Activated CD8-positive, alpha-beta T cell treated with anti-CD3 and anti-CD28 coated beads for 36 hours (primary cell): ENCODE results near the gene SORCS3. TPM values are rescaled to one million over a fixed set of nuclear protein-coding genes. Genes with fewer than 3 reads are reported as not detected.

Experiments
- ATAC-seq: fragments of 200-7000 bp; cut with Tn5 transposase; one replicate; pipeline ENCODE4 v1.10.0; 2021; ENCODE audit warnings: mild to moderate bottlenecking, moderate library complexity
- CTCF ChIA-PET: fragments of 350-600 bp; sonication (Branson Sonifier 250); formaldehyde crosslinking; loops from one replicate; lab custom pipeline; 2021; ENCODE audit warnings: antibody characterized with exemption; lab: Charles Lee
- POLR2A ChIA-PET: fragments of 350-600 bp; sonication (Branson Sonifier 250); formaldehyde crosslinking; loops from one replicate; lab custom pipeline; 2021; ENCODE audit warnings: antibody characterized with exemption; lab: Charles Lee
- DNase-seq: peaks from one replicate; pipeline ENCODE4 v3.0.0-alpha.2; 2020
- H3K27ac Mint-ChIP-seq: one replicate; pipeline ENCODE4 v1.8.0; 2021; ENCODE audit warnings: mild to moderate bottlenecking, mixed read lengths
- H3K27me3 Mint-ChIP-seq: one replicate; pipeline ENCODE4 v1.8.0; 2021; ENCODE audit warnings: mixed read lengths
- H3K36me3 Mint-ChIP-seq: one replicate; pipeline ENCODE4 v1.8.0; 2021; ENCODE audit warnings: low read depth, mixed read lengths
- H3K4me1 Mint-ChIP-seq: one replicate; pipeline ENCODE4 v1.8.0; 2021; ENCODE audit warnings: low read depth, mixed read lengths
- H3K4me3 Mint-ChIP-seq: one replicate; pipeline ENCODE4 v1.8.0; 2021; ENCODE audit warnings: mild to moderate bottlenecking, moderate library complexity, mixed read lengths
- H3K9me3 Mint-ChIP-seq: one replicate; pipeline ENCODE4 v1.8.0; 2021; ENCODE audit warnings: mixed read lengths
- intact Hi-C: fragments of 100-400 bp; cut with micrococcal nuclease; formaldehyde crosslinking; loops from one replicate; pipeline ENCODE4 v1.10.0; 2022
- total RNA-seq, 2 experiments: library from RNA; stranded (reverse); gene quantifications; one replicate each; pipeline ENCODE4 v1.2.3, GENCODE V29; 2021
- TF ChIP-seq, protein P1 (sequence below): fragments of 200-600 bp; IDR thresholded peaks from one replicate; pipeline ENCODE4 v1.8.0; 2022; ENCODE audit warnings: antibody characterized with exemption, mild to moderate bottlenecking

The SORCS3 gene
- total RNA-seq, 2 experiments from 2014 or later, result not detected

DNA sequence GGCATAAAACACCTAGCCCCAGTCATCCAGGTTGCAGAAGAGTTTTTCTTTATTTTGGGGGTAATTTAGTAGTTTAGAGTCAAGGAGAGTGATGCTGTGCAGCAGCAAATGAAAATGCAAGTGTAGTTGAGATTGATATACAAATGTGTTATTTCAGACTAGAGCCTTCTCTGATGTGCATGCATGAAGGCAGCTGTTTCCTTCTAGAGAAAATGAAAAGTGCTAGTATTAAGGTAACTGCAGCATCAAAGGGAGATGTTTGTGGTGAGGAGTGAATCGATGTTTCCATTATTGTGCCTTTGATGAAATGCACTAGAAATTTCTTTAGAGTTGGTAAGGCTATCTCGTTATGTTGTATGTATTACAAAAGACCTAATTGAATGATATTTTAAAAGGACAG is 339.3 kb downstream of the SORCS3 start:
- intact Hi-C loops, result no loop called here
- CTCF ChIA-PET, result no interaction called here
- ATAC-seq, result no peak

DNA sequence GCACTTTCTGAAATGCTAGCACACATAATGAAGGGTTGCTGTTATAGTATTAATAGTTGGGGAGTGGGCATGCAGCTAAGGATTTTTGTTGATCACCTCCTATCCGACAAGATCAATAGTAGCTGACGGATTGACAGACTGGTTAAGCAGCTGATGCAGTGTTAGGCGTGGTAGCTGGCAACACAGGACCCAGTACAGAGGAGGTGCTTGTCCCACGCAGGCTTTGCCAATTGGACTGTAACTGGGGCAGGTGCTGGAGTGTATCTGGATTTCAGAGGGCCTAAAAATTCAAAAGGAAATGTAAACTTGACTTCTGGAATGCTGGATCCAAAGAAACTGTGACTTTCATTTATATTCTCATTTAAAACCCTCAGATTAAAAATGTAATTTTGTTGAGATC is 340.9 kb downstream of the SORCS3 start:
- TF ChIP-seq, protein P1, sequence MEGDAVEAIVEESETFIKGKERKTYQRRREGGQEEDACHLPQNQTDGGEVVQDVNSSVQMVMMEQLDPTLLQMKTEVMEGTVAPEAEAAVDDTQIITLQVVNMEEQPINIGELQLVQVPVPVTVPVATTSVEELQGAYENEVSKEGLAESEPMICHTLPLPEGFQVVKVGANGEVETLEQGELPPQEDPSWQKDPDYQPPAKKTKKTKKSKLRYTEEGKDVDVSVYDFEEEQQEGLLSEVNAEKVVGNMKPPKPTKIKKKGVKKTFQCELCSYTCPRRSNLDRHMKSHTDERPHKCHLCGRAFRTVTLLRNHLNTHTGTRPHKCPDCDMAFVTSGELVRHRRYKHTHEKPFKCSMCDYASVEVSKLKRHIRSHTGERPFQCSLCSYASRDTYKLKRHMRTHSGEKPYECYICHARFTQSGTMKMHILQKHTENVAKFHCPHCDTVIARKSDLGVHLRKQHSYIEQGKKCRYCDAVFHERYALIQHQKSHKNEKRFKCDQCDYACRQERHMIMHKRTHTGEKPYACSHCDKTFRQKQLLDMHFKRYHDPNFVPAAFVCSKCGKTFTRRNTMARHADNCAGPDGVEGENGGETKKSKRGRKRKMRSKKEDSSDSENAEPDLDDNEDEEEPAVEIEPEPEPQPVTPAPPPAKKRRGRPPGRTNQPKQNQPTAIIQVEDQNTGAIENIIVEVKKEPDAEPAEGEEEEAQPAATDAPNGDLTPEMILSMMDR, result no peak
- DNase-seq (no peak), ATAC-seq (no peak)
- CTCF ChIA-PET, result no interaction called here
- Mint-ChIP-seq H3K4me3 (no peak overlapping the region), H3K27me3 (no peaks in the 10 kb centered on the region), H3K27ac (no peak overlapping the region), H3K36me3 (no peaks in the 10 kb centered on the region), H3K9me3 (peaks cover 5% of the 10 kb centered on the region), H3K4me1 (peaks cover 10% of the 10 kb centered on the region)
- POLR2A ChIA-PET, result no interaction called here
- intact Hi-C loops, result no loop called here

More for the DNA sequence above, 339.3 kb downstream of the SORCS3 start:
- Mint-ChIP-seq H3K27ac (no peak overlapping the region), H3K9me3 (peaks cover 3% of the 10 kb centered on the region), H3K27me3 (no peaks in the 10 kb centered on the region), H3K4me3 (no peak overlapping the region), H3K4me1 (peaks cover 10% of the 10 kb centered on the region), H3K36me3 (no peaks in the 10 kb centered on the region)
- POLR2A ChIA-PET, result no interaction called here
- DNase-seq, result no peak
- TF ChIP-seq, protein P1, result no peak

GRCh38 chr10:104988686-104989085 is 347.6 kb downstream of the SORCS3 start:
- no peak overlapping the region for H3K4me3 Mint-ChIP-seq
- intact Hi-C loops, result no loop called here
- H3K27ac Mint-ChIP-seq, result no peak overlapping the region
- H3K9me3 Mint-ChIP-seq, result peaks cover 3% of the 10 kb centered on the region
- ChIA-PET POLR2A (no interaction called here), CTCF (no interaction called here)
- no peak for ATAC-seq
- H3K36me3 Mint-ChIP-seq, result no peaks in the 10 kb centered on the region
- H3K4me1 Mint-ChIP-seq, result no peaks in the 10 kb centered on the region
- H3K27me3 Mint-ChIP-seq, result no peaks in the 10 kb centered on the region
- TF ChIP-seq, protein P1, result no peak
- DNase-seq, result no peak

DNA sequence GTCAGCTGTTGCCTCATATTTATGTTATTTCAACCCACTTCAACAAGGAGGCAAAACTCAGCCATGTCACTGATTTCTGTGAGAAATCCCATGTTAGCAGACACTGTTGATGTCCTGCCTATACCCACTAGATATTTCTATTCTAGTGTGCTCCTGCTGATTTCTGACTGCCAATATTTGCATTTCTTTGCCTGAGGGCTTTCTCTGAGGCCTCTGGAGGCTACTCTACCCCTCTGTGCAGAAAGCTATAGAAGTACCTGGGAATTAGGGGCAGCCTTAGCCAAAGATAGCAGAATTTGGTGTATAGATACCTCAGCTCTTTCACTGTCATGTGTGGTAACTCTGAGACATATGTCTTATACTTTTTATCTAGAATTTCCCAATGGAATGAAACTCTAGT is 348.8 kb downstream of the SORCS3 start:
- DNase-seq (no peak), ATAC-seq (no peak)
- H3K9me3 Mint-ChIP-seq, result peaks cover 3% of the 10 kb centered on the region
- CTCF ChIA-PET, result no interaction called here
- H3K27me3 Mint-ChIP-seq, result no peaks in the 10 kb centered on the region
- TF ChIP-seq, protein P1, result no peak
- intact Hi-C loops, result no loop called here
- no peak overlapping the region for H3K27ac Mint-ChIP-seq
- POLR2A ChIA-PET, result no interaction called here
- no peaks in the 10 kb centered on the region for H3K4me1 Mint-ChIP-seq
- no peak overlapping the region for H3K4me3 Mint-ChIP-seq
- no peaks in the 10 kb centered on the region for H3K36me3 Mint-ChIP-seq

GRCh38 chr10:104993085-104993484 is 352.0 kb downstream of the SORCS3 start:
- Mint-ChIP-seq H3K4me3 (no peak overlapping the region), H3K27ac (no peak overlapping the region), H3K36me3 (no peaks in the 10 kb centered on the region), H3K27me3 (no peaks in the 10 kb centered on the region), H3K9me3 (no peaks in the 10 kb centered on the region), H3K4me1 (no peaks in the 10 kb centered on the region)
- intact Hi-C loops, result no loop called here
- TF ChIP-seq, protein P1, result no peak
- ChIA-PET POLR2A (no interaction called here), CTCF (no interaction called here)
- DNase-seq (no peak), ATAC-seq (no peak)
